WTC11 (cell line): ENCODE data around the gene P2RY11. TPM values are rescaled to one million over a fixed set of nuclear protein-coding genes. Genes with fewer than 3 reads are reported as not detected.

Experiments used
- ATAC-seq: fragments of 200-7000 bp; cut with Tn5 transposase; 2 replicates; pipeline ENCODE4 v1.10.0; 2021; ENCODE audit warnings: mild to moderate bottlenecking, moderate library complexity
- CTCF ChIA-PET: fragments of 300-600 bp; sonication (Branson Sonifier 250); formaldehyde crosslinking; loops from one replicate; lab custom pipeline; 2021; ENCODE audit warnings: antibody characterized with exemption; lab: Charles Lee
- POLR2A ChIA-PET: fragments of 350-600 bp; sonication (Branson Sonifier 250); formaldehyde crosslinking; loops from one replicate; lab custom pipeline; 2021; ENCODE audit warnings: antibody characterized with exemption; lab: Charles Lee
- DNase-seq: peaks from one replicate; pipeline ENCODE4 v3.0.0; 2021; ENCODE audit warnings: low spot score
- H3K27ac Mint-ChIP-seq: 2 replicates; pipeline ENCODE4 v1.8.0; 2021; ENCODE audit warnings: mixed read lengths
- H3K27me3 Mint-ChIP-seq: 2 replicates; pipeline ENCODE4 v1.8.0; 2021; ENCODE audit warnings: low read depth, mild to moderate bottlenecking, moderate library complexity, mixed read lengths
- H3K36me3 Mint-ChIP-seq: 2 replicates; pipeline ENCODE4 v1.8.0; 2021; ENCODE audit warnings: mixed read lengths
- H3K4me1 Mint-ChIP-seq: 2 replicates; pipeline ENCODE4 v1.8.0; 2022; ENCODE audit warnings: mixed read lengths
- H3K4me3 Mint-ChIP-seq: 2 replicates; pipeline ENCODE4 v1.8.0; 2021; ENCODE audit warnings: mild to moderate bottlenecking, moderate library complexity, mixed read lengths
- H3K9me3 Mint-ChIP-seq: 2 replicates; pipeline ENCODE4 v1.8.0; 2021; ENCODE audit warnings: mixed read lengths
- FOXK1 ChIP-seq: sonication (generic); formaldehyde crosslinking; IDR thresholded peaks from 2 replicates; pipeline ENCODE4 v1.8.0; 2022; ENCODE audit warnings: mild to moderate bottlenecking, moderate library complexity, missing genetic modification reagents
- GABPB1 ChIP-seq: sonication (generic); formaldehyde crosslinking; IDR thresholded peaks from 2 replicates; pipeline ENCODE4 v1.8.1; 2023; ENCODE audit warnings: mild to moderate bottlenecking, missing genetic modification reagents
- MXD4 ChIP-seq: fragments of 250-450 bp; sonication (Bioruptor Pico); IDR thresholded peaks from 2 replicates; pipeline ENCODE4 v1.8.0; 2021; ENCODE audit warnings: mild to moderate bottlenecking, moderate library complexity, borderline replicate concordance
- NR3C1 ChIP-seq: sonication (generic); formaldehyde crosslinking; conservative IDR thresholded peaks from 2 replicates; pipeline ENCODE4 v1.8.1; 2023; ENCODE audit warnings: low read depth, mild to moderate bottlenecking, missing genetic modification reagents
- total RNA-seq: library from RNA; stranded (reverse); gene quantifications from 3 replicates; pipeline ENCODE4 v1.2.3, GENCODE V29; 2021
- TF ChIP-seq, protein P1 (sequence below): fragments of 250-450 bp; sonication (Bioruptor Pico); conservative IDR thresholded peaks from 2 replicates; pipeline ENCODE4 v1.9.0; 2021; ENCODE audit warnings: mild to moderate bottlenecking
- TF ChIP-seq, protein P2 (sequence below): fragments of 250-450 bp; sonication (Bioruptor Pico); IDR thresholded peaks from 2 replicates; pipeline ENCODE4 v1.8.0; 2021; ENCODE audit warnings: mild to moderate bottlenecking
- TF ChIP-seq, protein P3 (sequence below): sonication (generic); formaldehyde crosslinking; IDR thresholded peaks from 2 replicates; pipeline ENCODE4 v1.8.1; 2023; ENCODE audit warnings: mild to moderate bottlenecking, missing genetic modification reagents, moderate library complexity
- TF ChIP-seq, protein P4 (sequence below): sonication (generic); formaldehyde crosslinking; IDR thresholded peaks from 2 replicates; pipeline ENCODE4 v1.8.1; 2022; ENCODE audit warnings: mild to moderate bottlenecking, missing genetic modification reagents, moderate library complexity, borderline replicate concordance
- TF ChIP-seq, protein P5 (sequence below): sonication (generic); formaldehyde crosslinking; IDR thresholded peaks from 2 replicates; pipeline ENCODE4 v1.8.1; 2023; ENCODE audit warnings: mild to moderate bottlenecking, missing genetic modification reagents, borderline replicate concordance
- TF ChIP-seq, protein P6 (sequence below): sonication (generic); formaldehyde crosslinking; IDR thresholded peaks from 2 replicates; pipeline ENCODE4 v1.8.1; 2023; ENCODE audit warnings: mild to moderate bottlenecking, missing genetic modification reagents, moderate library complexity
- TF ChIP-seq, protein P7 (sequence below): sonication (generic); formaldehyde crosslinking; conservative IDR thresholded peaks from 2 replicates; pipeline ENCODE4 v1.8.1; 2023; ENCODE audit warnings: mild to moderate bottlenecking, low read depth, missing genetic modification reagents, moderate library complexity
- TF ChIP-seq, protein P8 (sequence below): fragments of 200-600 bp; IDR thresholded peaks from 2 replicates; pipeline ENCODE4 v1.8.0; 2022; ENCODE audit warnings: antibody characterized with exemption
- TF ChIP-seq, protein P9 (sequence below): fragments of 250-450 bp; sonication (Bioruptor Pico); IDR thresholded peaks from 2 replicates; pipeline ENCODE4 v1.9.0; 2021; ENCODE audit warnings: mild to moderate bottlenecking, borderline replicate concordance

P2RY11 gene
- total RNA-seq, 1 experiment from 2014 or later = 21.0 TPM

DNA sequence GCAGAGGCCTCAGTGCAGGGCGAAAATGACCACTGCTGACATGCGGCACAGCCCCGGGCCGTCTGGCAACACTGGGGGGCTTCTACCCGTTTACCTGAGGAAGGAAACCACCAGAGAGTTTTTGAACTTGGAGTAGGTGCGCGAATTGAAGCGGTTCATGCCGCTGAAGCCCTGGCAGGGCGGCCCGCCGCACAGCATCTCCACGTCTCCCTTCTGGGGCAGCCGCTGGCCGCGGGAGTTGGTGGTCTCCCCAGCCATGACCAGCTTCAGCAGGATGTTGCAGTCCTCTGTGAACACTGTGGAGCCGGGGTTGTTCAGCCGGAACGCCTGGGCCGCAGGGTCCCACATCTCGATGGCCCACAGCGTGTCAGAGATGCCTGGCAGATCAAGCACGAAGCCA lies 28.5 kb downstream of the P2RY11 start:
- ChIA-PET CTCF (interaction anchor here (0.9 kb wide), 1 partner anchor 110 kb away, joined by 3 read pairs; no protein-coding TSS in a partner anchor), POLR2A (no interaction called here)
- H3K4me1 Mint-ChIP-seq = no peaks in the 10 kb centered on the region
- no peak overlapping the region for H3K4me3 Mint-ChIP-seq
- no peaks in the 10 kb centered on the region for H3K27me3 Mint-ChIP-seq
- no peak for TF ChIP-seq MXD4 (CRISPR knock-in tag)
- no peak for TF ChIP-seq FOXK1 (CRISPR knock-in tag)
- TF ChIP-seq, protein P1, sequence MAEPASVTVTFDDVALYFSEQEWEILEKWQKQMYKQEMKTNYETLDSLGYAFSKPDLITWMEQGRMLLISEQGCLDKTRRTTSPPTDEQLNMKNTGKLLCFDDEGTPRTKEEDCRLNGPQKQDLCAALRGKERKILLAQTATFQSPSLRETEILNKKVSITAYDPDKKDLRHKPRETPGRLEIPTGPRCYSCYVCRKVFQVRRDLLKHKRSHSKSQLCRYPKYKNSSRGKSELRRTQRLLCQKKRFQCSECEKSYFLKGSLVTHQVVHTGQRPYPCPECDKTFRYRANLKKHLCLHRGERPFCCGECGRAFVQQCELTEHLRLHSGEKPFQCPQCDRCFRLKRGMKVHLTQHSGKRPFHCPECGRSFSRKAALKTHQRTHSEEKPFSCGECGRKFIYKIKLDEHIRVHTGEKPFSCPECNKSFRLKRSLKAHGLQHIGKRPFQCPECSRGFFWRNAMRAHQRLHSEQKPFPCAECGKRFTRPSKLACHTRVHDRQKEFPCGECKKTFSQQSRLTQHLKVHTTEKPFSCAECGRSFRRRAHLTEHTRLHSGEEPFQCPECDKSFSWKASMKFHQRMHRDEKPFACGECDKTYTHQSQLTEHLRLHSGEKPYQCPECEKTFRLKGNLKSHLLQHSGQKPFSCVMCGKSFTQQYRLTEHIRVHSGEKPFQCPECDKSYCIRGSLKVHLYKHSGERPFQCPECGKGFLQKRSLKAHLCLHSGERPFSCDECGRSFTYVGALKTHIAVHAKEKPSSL (CRISPR knock-in tag) = no peak
- TF ChIP-seq, protein P2, sequence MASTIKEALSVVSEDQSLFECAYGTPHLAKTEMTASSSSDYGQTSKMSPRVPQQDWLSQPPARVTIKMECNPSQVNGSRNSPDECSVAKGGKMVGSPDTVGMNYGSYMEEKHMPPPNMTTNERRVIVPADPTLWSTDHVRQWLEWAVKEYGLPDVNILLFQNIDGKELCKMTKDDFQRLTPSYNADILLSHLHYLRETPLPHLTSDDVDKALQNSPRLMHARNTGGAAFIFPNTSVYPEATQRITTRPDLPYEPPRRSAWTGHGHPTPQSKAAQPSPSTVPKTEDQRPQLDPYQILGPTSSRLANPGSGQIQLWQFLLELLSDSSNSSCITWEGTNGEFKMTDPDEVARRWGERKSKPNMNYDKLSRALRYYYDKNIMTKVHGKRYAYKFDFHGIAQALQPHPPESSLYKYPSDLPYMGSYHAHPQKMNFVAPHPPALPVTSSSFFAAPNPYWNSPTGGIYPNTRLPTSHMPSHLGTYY (CRISPR knock-in tag) = no peak
- TF ChIP-seq, protein P3, sequence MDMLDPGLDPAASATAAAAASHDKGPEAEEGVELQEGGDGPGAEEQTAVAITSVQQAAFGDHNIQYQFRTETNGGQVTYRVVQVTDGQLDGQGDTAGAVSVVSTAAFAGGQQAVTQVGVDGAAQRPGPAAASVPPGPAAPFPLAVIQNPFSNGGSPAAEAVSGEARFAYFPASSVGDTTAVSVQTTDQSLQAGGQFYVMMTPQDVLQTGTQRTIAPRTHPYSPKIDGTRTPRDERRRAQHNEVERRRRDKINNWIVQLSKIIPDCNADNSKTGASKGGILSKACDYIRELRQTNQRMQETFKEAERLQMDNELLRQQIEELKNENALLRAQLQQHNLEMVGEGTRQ (CRISPR knock-in tag) = no peak
- TF ChIP-seq NR3C1 (CRISPR knock-in tag) = no peak
- TF ChIP-seq, protein P4, sequence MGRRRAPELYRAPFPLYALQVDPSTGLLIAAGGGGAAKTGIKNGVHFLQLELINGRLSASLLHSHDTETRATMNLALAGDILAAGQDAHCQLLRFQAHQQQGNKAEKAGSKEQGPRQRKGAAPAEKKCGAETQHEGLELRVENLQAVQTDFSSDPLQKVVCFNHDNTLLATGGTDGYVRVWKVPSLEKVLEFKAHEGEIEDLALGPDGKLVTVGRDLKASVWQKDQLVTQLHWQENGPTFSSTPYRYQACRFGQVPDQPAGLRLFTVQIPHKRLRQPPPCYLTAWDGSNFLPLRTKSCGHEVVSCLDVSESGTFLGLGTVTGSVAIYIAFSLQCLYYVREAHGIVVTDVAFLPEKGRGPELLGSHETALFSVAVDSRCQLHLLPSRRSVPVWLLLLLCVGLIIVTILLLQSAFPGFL (CRISPR knock-in tag) = no peak
- TF ChIP-seq, protein P5, sequence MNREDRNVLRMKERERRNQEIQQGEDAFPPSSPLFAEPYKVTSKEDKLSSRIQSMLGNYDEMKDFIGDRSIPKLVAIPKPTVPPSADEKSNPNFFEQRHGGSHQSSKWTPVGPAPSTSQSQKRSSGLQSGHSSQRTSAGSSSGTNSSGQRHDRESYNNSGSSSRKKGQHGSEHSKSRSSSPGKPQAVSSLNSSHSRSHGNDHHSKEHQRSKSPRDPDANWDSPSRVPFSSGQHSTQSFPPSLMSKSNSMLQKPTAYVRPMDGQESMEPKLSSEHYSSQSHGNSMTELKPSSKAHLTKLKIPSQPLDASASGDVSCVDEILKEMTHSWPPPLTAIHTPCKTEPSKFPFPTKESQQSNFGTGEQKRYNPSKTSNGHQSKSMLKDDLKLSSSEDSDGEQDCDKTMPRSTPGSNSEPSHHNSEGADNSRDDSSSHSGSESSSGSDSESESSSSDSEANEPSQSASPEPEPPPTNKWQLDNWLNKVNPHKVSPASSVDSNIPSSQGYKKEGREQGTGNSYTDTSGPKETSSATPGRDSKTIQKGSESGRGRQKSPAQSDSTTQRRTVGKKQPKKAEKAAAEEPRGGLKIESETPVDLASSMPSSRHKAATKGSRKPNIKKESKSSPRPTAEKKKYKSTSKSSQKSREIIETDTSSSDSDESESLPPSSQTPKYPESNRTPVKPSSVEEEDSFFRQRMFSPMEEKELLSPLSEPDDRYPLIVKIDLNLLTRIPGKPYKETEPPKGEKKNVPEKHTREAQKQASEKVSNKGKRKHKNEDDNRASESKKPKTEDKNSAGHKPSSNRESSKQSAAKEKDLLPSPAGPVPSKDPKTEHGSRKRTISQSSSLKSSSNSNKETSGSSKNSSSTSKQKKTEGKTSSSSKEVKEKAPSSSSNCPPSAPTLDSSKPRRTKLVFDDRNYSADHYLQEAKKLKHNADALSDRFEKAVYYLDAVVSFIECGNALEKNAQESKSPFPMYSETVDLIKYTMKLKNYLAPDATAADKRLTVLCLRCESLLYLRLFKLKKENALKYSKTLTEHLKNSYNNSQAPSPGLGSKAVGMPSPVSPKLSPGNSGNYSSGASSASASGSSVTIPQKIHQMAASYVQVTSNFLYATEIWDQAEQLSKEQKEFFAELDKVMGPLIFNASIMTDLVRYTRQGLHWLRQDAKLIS (CRISPR knock-in tag) = no peak
- TF ChIP-seq GABPB1 = no peak
- TF ChIP-seq, protein P6, sequence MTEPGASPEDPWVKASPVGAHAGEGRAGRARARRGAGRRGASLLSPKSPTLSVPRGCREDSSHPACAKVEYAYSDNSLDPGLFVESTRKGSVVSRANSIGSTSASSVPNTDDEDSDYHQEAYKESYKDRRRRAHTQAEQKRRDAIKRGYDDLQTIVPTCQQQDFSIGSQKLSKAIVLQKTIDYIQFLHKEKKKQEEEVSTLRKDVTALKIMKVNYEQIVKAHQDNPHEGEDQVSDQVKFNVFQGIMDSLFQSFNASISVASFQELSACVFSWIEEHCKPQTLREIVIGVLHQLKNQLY (CRISPR knock-in tag) = no peak
- H3K9me3 Mint-ChIP-seq = no peaks in the 10 kb centered on the region
- H3K36me3 Mint-ChIP-seq = peaks cover 66% of the 10 kb centered on the region
- no peak for ATAC-seq
- DNase-seq = no peak
- H3K27ac Mint-ChIP-seq = no peak overlapping the region

DNA sequence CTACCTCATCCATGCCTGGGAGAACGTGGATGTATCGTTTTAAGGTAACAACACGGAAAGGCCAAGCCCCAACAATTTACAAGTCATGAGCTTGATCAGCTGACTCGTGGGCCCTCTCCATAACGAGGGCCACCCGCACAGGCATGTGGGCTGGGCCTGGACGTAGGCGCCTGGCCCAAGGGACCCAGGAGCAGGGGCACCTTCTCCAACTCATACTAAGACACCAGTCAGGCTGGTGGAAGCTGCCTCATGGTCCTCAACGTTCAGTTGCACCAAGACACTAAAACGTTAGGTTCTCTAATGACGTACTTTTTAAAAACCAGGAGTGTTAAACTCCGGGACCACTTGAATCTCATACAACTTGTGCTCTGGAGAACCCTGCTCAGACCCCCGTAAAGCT lies 30.0 kb downstream of the P2RY11 start:
- ATAC-seq (no peak), DNase-seq (no peak)
- POLR2A ChIA-PET = no interaction called here
- H3K36me3 Mint-ChIP-seq = peaks cover 76% of the 10 kb centered on the region
- no peaks in the 10 kb centered on the region for H3K27me3 Mint-ChIP-seq
- CTCF ChIA-PET = no interaction called here
- no peak overlapping the region for H3K27ac Mint-ChIP-seq
- H3K4me1 Mint-ChIP-seq = no peaks in the 10 kb centered on the region
- H3K4me3 Mint-ChIP-seq = no peak overlapping the region
- no peaks in the 10 kb centered on the region for H3K9me3 Mint-ChIP-seq
- TF ChIP-seq, protein P7, sequence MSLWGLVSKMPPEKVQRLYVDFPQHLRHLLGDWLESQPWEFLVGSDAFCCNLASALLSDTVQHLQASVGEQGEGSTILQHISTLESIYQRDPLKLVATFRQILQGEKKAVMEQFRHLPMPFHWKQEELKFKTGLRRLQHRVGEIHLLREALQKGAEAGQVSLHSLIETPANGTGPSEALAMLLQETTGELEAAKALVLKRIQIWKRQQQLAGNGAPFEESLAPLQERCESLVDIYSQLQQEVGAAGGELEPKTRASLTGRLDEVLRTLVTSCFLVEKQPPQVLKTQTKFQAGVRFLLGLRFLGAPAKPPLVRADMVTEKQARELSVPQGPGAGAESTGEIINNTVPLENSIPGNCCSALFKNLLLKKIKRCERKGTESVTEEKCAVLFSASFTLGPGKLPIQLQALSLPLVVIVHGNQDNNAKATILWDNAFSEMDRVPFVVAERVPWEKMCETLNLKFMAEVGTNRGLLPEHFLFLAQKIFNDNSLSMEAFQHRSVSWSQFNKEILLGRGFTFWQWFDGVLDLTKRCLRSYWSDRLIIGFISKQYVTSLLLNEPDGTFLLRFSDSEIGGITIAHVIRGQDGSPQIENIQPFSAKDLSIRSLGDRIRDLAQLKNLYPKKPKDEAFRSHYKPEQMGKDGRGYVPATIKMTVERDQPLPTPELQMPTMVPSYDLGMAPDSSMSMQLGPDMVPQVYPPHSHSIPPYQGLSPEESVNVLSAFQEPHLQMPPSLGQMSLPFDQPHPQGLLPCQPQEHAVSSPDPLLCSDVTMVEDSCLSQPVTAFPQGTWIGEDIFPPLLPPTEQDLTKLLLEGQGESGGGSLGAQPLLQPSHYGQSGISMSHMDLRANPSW (CRISPR knock-in tag) = no peak
- TF ChIP-seq, protein P8, sequence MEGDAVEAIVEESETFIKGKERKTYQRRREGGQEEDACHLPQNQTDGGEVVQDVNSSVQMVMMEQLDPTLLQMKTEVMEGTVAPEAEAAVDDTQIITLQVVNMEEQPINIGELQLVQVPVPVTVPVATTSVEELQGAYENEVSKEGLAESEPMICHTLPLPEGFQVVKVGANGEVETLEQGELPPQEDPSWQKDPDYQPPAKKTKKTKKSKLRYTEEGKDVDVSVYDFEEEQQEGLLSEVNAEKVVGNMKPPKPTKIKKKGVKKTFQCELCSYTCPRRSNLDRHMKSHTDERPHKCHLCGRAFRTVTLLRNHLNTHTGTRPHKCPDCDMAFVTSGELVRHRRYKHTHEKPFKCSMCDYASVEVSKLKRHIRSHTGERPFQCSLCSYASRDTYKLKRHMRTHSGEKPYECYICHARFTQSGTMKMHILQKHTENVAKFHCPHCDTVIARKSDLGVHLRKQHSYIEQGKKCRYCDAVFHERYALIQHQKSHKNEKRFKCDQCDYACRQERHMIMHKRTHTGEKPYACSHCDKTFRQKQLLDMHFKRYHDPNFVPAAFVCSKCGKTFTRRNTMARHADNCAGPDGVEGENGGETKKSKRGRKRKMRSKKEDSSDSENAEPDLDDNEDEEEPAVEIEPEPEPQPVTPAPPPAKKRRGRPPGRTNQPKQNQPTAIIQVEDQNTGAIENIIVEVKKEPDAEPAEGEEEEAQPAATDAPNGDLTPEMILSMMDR = no peak
- TF ChIP-seq, protein P9, sequence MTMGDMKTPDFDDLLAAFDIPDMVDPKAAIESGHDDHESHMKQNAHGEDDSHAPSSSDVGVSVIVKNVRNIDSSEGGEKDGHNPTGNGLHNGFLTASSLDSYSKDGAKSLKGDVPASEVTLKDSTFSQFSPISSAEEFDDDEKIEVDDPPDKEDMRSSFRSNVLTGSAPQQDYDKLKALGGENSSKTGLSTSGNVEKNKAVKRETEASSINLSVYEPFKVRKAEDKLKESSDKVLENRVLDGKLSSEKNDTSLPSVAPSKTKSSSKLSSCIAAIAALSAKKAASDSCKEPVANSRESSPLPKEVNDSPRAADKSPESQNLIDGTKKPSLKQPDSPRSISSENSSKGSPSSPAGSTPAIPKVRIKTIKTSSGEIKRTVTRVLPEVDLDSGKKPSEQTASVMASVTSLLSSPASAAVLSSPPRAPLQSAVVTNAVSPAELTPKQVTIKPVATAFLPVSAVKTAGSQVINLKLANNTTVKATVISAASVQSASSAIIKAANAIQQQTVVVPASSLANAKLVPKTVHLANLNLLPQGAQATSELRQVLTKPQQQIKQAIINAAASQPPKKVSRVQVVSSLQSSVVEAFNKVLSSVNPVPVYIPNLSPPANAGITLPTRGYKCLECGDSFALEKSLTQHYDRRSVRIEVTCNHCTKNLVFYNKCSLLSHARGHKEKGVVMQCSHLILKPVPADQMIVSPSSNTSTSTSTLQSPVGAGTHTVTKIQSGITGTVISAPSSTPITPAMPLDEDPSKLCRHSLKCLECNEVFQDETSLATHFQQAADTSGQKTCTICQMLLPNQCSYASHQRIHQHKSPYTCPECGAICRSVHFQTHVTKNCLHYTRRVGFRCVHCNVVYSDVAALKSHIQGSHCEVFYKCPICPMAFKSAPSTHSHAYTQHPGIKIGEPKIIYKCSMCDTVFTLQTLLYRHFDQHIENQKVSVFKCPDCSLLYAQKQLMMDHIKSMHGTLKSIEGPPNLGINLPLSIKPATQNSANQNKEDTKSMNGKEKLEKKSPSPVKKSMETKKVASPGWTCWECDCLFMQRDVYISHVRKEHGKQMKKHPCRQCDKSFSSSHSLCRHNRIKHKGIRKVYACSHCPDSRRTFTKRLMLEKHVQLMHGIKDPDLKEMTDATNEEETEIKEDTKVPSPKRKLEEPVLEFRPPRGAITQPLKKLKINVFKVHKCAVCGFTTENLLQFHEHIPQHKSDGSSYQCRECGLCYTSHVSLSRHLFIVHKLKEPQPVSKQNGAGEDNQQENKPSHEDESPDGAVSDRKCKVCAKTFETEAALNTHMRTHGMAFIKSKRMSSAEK (CRISPR knock-in tag) = no peak
